ENCODE measurements around the gene VAMP3.
A peak's percentile ranks its signal among the peaks of the same experiment; 100 is the strongest.

VAMP3 gene

DNA sequence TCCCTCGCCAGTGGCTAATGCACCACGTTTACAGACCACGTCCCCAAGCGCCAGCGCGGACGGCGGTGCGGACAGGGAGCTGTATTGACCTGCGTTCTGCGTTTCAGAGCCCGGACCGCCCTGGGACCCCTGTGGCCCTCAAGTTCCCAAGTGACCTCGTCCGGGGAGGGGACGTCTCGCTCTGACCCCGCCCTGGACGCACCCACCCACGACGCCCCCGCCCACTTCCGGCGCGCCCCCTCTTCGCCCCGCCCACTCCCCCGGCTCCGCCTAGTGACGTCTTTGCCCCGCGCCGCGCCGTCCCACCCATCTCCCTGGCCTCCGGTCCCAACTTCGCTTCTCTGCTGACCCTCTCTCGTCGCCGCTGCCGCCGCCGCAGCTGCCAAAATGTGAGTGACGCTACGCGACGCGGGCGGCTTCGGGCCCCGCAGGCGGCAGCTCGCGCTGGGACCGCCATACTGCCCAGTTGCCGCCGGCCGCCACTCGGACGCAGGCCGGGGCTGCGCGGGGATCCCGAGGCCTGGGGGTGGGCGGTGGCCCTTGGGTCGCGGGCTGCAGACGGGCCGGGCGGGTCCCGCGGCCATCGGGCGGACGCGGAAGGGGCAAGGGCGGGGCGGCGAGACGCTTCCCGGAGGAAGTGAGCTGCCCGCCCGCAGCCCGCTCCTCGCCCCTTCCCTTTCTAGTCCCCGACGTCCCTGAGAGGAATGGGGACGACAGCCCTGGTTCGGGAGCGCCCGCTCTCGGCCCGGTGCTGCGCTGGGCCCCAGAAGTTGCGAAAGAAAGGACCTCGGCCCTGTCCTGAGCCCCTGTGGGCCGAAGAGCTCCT lies at the start of gene VAMP3:
Gene VAMP3 (plus strand): TSS at position 300 of the 826 bp plus-strand sequence. CDS start 88 bp downstream, at position 388.
- intact Hi-C loops (cut with DNase I), result loop anchor here (1.0 kb wide), 1 partner anchor 13 kb away; the partner anchor contains the start of gene PER3
- peak; percentile 57 to 96 (median 90) for DNase-seq

- intact Hi-C loops (cut with DNase I), result no loop called here
- peak in 16 of 42 donors; percentile 19 to 73 (median 42) for DNase-seq
These were observed 49.0 kb upstream of the VAMP3 start for GRCh38 chr1:7721940-7722669.

DNA sequence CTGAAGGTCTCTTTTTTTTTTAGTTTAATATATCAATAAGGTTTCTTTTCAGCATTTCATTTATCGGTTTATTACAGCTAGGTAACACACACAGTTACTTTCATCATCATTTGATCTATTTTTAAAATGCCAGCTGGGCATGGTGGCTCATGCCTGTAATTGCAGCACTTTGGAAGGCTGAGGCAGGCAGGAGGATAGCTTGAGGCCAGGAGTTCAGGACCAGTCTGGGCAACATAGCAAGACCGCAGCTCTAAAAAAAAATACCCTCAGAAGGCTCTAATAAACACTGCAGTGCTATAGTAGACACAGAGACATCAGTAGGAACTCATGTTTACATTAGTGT lies 48.5 kb upstream of the VAMP3 start:
- no peak for DNase-seq
- intact Hi-C loops (cut with DNase I), result no loop called here

- intact Hi-C loops (cut with DNase I), result no loop called here
These were observed 44.5 kb upstream of the VAMP3 start for GRCh38 chr1:7726623-7727022.

DNA sequence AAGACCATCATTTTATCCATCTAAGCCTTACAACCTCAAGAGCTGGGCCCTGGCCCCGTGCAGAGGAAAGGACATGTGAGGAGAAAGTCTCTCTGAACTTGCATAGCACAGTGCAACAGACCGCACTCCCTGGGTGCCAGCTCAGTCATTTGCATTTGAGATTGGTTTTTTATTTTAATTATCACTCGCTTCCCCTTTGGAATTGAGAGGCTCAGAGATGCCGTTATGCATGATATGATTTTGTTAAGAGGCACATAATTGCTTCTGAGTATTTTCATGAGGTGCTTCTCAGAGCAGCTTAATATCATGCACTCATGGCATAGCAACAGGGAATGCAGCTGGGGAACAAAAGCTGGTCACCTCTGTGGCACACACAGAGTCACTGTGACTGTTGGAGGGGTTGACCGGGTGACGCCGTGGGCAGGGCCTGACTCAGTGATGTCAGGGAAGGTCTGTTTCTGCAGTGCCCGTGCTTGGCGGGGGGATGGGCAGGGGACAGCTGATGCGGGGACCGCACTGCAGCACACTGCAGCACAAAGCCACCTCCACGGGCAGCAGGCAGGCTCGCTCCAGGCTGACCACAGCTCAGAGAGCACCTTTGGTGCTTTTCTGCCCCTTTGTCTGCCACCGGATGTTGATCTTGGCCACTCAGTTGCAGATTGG lies 43.2 kb upstream of the VAMP3 start:
- intact Hi-C loops (cut with DNase I), result no loop called here
- DNase-seq, result peak; percentile 39 to 84 (median 66)

More at GRCh38 chr1:7726623-7727022, 44.5 kb upstream of the VAMP3 start:
- DNase-seq, result no peak

DNA sequence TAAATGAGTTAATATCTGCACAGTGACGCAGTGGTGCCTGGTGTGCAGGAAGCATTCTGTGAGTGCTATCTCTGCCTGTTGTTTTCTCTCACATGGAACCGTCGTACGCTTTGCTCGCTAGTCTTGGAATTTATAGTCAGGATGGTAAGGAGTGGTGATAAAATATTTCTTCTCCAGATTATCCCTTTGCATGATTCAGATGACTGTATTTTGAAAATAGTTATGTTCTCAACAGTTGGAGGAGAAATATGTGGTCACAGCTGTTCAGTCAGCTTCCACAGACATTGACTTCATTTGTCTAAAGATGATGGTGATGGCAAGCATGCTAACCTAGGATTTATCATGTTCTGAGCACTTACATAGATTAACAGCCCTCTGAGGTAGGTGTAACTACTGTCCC lies 41.3 kb upstream of the VAMP3 start:
- DNase-seq, result no peak
- intact Hi-C loops (cut with DNase I), result no loop called here

DNA sequence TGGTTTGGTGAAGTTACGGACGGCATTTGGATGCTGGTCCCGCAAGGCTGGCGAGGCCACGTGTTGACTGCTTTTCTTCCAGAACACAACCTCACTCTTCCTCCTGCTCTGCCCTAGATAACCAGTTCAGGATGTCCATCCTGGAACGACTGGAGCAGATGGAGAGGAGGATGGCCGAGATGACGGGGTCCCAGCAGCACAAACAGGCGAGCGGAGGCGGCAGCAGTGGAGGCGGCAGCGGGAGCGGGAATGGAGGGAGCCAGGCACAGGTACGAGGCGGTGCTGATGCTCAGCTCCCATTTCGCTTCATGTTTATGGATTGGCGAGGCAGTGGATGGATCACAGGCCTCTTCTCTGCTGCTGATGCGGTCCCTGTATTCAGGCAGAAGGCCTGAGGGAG lies 38.8 kb upstream of the VAMP3 start:
- DNase-seq, result peak in 31 of 42 donors; percentile 9 to 69 (median 36)
- intact Hi-C loops (cut with DNase I), result no loop called here

DNA sequence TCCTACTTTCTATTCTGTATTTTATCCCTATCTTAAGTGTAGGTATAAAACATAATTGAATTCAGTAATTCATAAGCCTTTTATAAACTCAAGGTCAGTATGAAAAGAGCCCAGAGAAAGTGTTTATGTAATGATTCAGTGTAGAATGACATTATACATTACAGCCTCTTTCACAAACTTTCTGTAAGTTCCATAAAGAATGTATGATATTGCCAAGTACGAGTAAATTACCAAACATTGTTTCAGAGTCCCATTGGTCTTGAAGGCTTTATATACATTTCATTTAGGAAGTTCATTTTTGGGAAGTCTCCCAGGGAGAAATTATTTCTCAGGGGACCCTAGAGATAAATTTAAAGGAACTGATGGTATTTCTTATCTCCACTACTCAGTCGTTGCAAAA lies 37.8 kb upstream of the VAMP3 start:
- DNase-seq, result no peak
- intact Hi-C loops (cut with DNase I), result no loop called here

DNA sequence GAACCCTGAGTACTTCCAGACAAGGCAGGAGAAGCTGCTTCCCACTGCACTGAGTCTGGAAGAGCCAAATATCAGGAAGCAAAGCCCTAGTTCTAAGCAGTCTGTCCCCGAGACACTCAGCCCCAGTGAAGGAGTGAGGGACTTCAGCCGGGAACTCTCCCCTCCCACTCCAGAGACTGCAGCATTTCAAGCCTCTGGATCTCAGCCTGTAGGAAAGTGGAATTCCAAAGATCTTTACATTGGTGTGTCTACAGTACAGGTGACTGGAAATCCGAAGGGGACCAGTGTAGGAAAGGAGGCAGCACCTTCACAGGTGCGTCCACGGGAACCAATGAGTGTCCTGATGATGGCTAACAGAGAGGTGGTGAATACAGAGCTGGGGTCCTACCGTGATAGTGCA lies 33.1 kb upstream of the VAMP3 start:
- intact Hi-C loops (cut with DNase I), result no loop called here
- peak in 1 of 42 donors; percentile 26 for DNase-seq

- DNase-seq, result peak in 1 of 42 donors; percentile 36
- intact Hi-C loops (cut with DNase I), result no loop called here
These were observed 27.8 kb upstream of the VAMP3 start for GRCh38 chr1:7743346-7743745.

DNA sequence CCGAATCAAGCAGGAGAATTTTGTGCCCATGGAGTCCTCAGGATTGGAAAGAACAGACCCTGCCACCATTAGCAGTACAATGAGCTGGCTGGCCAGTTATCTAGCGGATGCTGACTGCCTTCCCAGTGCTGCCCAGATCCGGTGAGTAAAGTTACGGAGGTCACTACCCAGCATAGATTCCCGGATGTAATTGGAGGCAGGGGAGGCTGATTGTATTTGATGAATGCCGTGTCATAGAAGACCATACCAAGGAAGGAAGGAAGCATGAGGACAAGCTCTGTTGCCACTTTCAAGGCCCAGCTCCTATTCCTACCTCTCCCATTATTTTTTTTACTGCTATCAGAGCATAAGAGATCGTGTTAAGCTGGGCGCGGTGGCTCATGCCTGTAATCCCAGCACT lies 26.2 kb upstream of the VAMP3 start:
- intact Hi-C loops (cut with DNase I), result no loop called here
- DNase-seq, result no peak

- DNase-seq, result peak in 1 of 42 donors; percentile 17
- intact Hi-C loops (cut with DNase I), result no loop called here
These were observed 25.3 kb upstream of the VAMP3 start for GRCh38 chr1:7745783-7746182.

DNA sequence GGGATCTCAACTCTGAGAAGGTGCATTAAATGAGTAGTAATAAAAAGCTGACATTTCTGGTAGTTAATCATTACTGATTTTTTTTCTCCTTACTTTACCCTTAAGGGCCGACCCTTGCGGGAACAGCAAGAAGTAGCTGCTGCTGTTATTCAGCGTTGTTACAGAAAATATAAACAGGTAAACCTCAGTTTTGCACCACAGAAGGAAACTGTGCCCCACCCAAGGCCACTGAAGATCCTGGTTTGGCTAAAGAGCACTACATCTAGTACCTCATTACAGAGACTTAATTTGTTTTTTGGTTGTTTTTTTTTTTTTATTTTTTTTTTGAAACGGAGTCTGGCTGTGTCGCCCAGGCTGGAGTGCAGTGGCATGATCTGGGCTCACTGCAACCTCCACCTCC lies 23.5 kb upstream of the VAMP3 start:
- peak in 1 of 42 donors; percentile 21 for DNase-seq
- intact Hi-C loops (cut with DNase I), result no loop called here

DNA sequence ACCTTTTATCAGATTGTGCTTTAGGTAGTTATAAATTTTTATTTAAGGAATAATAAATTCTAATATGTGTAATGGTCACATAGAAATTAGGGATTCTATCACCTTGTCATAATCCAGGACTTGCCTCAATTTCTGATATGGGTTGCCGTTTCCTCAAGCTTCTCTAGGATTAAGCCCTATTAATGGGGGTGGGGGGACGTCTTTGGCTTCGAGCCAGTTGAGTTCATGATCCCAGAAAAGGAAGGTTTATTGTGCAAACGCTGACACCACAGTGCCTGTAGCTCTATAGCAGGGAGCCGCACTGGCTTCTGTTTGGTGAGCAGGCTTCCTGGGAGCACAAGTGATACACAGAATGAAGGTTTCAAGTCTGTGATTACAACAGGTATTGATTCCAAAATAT lies 22.0 kb upstream of the VAMP3 start:
- peak in 1 of 42 donors; percentile 36 for DNase-seq
- intact Hi-C loops (cut with DNase I), result no loop called here

GRCh38 chr1:7751174-7751573 lies 19.9 kb upstream of the VAMP3 start:
- intact Hi-C loops (cut with DNase I), result no loop called here
- DNase-seq, result no peak

GRCh38 chr1:7752512-7753417 lies 18.3 kb upstream of the VAMP3 start:
- peak in 41 of 42 donors; percentile 14 to 92 (median 74) for DNase-seq
- intact Hi-C loops (cut with DNase I), result loop anchor here (2.0 kb wide), 1 partner anchor 86 kb away; no protein-coding TSS in a partner anchor

DNA sequence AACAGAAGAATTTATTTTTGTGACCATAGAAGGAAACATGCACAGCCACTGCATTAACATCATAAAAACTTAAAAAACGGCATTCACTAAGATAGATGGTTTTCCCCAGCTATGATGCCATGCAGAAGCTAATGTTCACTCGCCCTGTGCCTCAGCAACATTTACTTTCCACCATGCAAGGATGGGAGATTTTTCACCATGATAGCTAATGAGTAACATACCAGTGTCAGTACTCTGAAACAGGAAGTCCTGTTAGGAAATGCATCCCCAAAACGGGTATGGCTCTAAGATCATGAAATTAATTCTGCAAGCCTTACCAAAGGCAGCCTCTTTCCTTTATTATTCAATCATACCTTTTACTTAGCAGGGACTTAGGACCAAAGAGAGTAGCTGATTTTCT lies 17.5 kb upstream of the VAMP3 start:
- DNase-seq, result no peak
- intact Hi-C loops (cut with DNase I), result loop anchor here (2.0 kb wide), 1 partner anchor 87 kb away; no protein-coding TSS in a partner anchor

DNA sequence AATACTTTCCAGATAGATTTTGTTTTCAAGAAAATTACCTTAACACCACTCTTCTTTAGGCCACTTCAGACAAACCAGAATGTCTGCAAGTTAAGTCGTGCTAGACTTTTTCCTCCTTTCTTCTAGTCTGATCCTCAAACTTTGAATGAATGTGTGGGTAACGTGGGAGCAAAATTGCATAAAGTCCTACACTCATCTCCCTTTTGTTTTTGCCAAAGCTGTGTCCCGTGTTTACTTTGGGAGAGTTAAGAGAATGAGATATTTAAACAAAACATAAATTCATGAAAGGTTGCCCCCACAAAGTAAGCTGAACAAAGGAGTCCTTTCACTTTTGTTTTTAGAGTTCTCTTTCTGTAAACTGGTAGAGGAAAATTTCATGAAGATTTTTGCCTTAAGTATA lies 16.9 kb upstream of the VAMP3 start:
- intact Hi-C loops (cut with DNase I), result no loop called here
- DNase-seq, result no peak

GRCh38 chr1:7755448-7755847 lies 15.6 kb upstream of the VAMP3 start:
- intact Hi-C loops (cut with DNase I), result no loop called here
- DNase-seq, result no peak

Measured in head of caudate nucleus (tissue), 42 donors.